Heart left ventricle (tissue), 16 donors: Measurements from ENCODE around the gene CNTF. TPM values are rescaled to one million over a fixed set of nuclear protein-coding genes. Genes with fewer than 3 reads are reported as not detected.
A peak's percentile ranks its signal among the peaks of the same experiment; 100 is the strongest.

Experiments used
- ATAC-seq, 4 donors: fragments of 200-7000 bp; cut with Tn5 transposase; one replicate each; pipeline ENCODE4 v1.9.1; 2020 to 2022; ENCODE audit warnings: moderate library complexity in 4 of 4, mild to moderate bottlenecking in 3 of 4, moderate number of reproducible peaks in 1 of 4
- DNase-seq, 5 donors: peaks; one replicate each; pipeline ENCODE4 v3.0.0-alpha.2; 2020
- H3K27ac ChIP-seq, 12 donors: fragments of 200-600 bp; sonication (generic) in 4 of 12; one replicate each; pipeline versions ENCODE4 v1.5.0 to v1.8.0; 2016 to 2022; ENCODE audit warnings: mild to moderate bottlenecking in 2 of 12
- H3K27me3 ChIP-seq, 9 donors: fragments of 200-600 bp; sonication (generic) in 2 of 9; one replicate each; pipeline versions ENCODE4 v1.5.1 to v1.8.0; 2016 to 2022; ENCODE audit warnings: mild to moderate bottlenecking in 3 of 9
- H3K36me3 ChIP-seq, 9 donors: fragments of 200-600 bp; sonication (generic) in 2 of 9; one replicate each; pipeline versions ENCODE4 v1.5.0 to v1.8.0; 2018 to 2022; ENCODE audit warnings: mild to moderate bottlenecking in 2 of 9
- H3K4me1 ChIP-seq, 12 donors: fragments of 200-600 bp; sonication (generic) in 4 of 12; one replicate each; pipeline versions ENCODE4 v1.5.0 to v1.8.0; 2016 to 2022; ENCODE audit warnings: mild to moderate bottlenecking in 3 of 12
- H3K4me3 ChIP-seq, 12 donors: fragments of 200-600 bp; sonication (generic) in 4 of 12; one replicate each; pipeline versions ENCODE4 v1.5.0 to v1.8.0; 2017 to 2022; ENCODE audit warnings: mild to moderate bottlenecking in 9 of 12, moderate library complexity in 4 of 12
- H3K9me3 ChIP-seq, 12 donors: fragments of 200-600 bp; sonication (generic) in 4 of 12; one replicate each; pipeline versions ENCODE4 v1.5.0 to v1.8.0; 2016 to 2022; ENCODE audit warnings: mild to moderate bottlenecking in 1 of 12
- POLR2A ChIP-seq, 2 donors: fragments of 450-650 bp; IDR thresholded peaks; one replicate each; pipeline ENCODE4 v1.6.1; 2017; ENCODE audit warnings: antibody characterized with exemption in 2 of 2, mild to moderate bottlenecking in 2 of 2, moderate library complexity in 2 of 2
- WGBS, 4 donors: extraction: QIAGEN DNeasy Blood & Tissue Kit in 2 of 4; methylation state at CpG; one replicate each; pipeline versions ENCODE4 v1.1.5 to v1.1.7; 2013 to 2018; 5-methylcytosine and 5-hydroxymethylcytosine counted together
- intact Hi-C, 10 donors: fragments of 100-400 bp; cut with DNase I; formaldehyde crosslinking; loops; one replicate each; pipeline versions ENCODE4 v1.11.1 to v1.14.2; 2022
- polyA plus RNA-seq, 2 donors: library from polyadenylated mRNA; stranded (reverse); fragments of 200-250 nt; gene quantifications; one replicate each; pipeline ENCODE4 v1.2.3, GENCODE V29; 2013
- total RNA-seq, 9 donors: library from RNA; depleted of rRNA in 2 of 9; stranded (reverse); fragments of >200 nt in 2 of 9; fragmentation: NEBNext Ultra II Directional in 3 of 9; extraction: Animal tissue kit (Norgen Biotek cat#: 25700) in 3 of 9; gene quantifications; one replicate each; pipeline versions ENCODE4 v1.1.0 to v1.2.4, GENCODE V29; 2016 to 2023
- TF ChIP-seq, protein P1 (sequence below), 12 donors: fragments of 200-600 bp; sonication (generic) in 4 of 12; IDR thresholded peaks; one replicate each; pipeline versions ENCODE4 v1.5.0 to v1.8.0; 2018 to 2022; ENCODE audit warnings: antibody characterized with exemption in 12 of 12, mild to moderate bottlenecking in 5 of 12
- donor health status: ischemic (EF 13 %, LVEDD 7.1; RV severe dilation, severe dysfunction).
- donor health status: healthy with polysubstance abuse.
- donor health status: DM: no; HTN: yes; CAD: no.
- donor health status: DM: no; HTN: no; CAD: no.
- donor health status: ischemic (EF 25% LVEDD 6.9; RV normal size, moderate dysfunction).
- donor health status: ischemic (EF 25% LVEDD 5.7; RV mildly dilated, moderate dysfunction).
- donor health status: healthy.
- donor health status: DM: yes; HTN: yes; CAD: no.
- donor health status: ischemic (EF 35%, LVEDD 5.7; RV mildly dilated, moderate dysfunction).
- donor health status: nonischemic (EF 11% LVEDD 7.7; RV severe dilation, severe dysfunction).
- donor health status: DM: yes; HTN: yes; CAD: no.
- donor health status: PGD.
- donor health status: ischemic (EF 29% LVEDD 5.4; RV normal size, mild dysfunction).
- donor health status: nonischemic (EF 23%, LVEDD 6.1; RV moderate dilation, normal function).

Gene CNTF
- total and polyA plus RNA-seq, 11 donors, result 0.19 to 1.5 (median 0.96) TPM

DNA sequence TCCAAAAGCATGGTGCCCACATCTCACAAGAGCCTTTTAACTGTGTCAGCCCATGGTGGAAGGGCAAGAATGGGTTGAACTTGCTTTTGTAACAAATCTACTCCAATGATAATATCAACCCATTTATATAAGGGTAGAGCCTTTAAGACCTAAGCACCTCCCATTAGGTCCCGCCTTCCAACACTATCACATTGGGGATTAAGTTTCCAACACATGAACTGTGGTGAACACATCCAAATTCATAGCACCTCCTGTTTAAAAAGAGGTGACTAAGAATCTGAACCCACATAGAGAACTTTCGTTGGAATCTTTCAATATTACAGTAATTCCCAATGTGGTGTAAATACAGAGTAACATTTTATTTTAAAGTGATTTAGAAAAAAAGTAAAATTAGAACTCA is 9.2 kb upstream of the CNTF start:
- peaks cover 2 to 88% (median 83%) of the 10 kb centered on the region in 9 donors for H3K36me3 ChIP-seq
- intact Hi-C loops, result no loop called here
- TF ChIP-seq, protein P1, sequence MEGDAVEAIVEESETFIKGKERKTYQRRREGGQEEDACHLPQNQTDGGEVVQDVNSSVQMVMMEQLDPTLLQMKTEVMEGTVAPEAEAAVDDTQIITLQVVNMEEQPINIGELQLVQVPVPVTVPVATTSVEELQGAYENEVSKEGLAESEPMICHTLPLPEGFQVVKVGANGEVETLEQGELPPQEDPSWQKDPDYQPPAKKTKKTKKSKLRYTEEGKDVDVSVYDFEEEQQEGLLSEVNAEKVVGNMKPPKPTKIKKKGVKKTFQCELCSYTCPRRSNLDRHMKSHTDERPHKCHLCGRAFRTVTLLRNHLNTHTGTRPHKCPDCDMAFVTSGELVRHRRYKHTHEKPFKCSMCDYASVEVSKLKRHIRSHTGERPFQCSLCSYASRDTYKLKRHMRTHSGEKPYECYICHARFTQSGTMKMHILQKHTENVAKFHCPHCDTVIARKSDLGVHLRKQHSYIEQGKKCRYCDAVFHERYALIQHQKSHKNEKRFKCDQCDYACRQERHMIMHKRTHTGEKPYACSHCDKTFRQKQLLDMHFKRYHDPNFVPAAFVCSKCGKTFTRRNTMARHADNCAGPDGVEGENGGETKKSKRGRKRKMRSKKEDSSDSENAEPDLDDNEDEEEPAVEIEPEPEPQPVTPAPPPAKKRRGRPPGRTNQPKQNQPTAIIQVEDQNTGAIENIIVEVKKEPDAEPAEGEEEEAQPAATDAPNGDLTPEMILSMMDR (IDR thresholded peaks at IDR 0.05), result no peak
- TF ChIP-seq POLR2A (IDR thresholded peaks at IDR 0.05), result no peak
- no peak overlapping the region for H3K4me3 ChIP-seq
- DNase-seq (no peak), ATAC-seq (no peak)
- WGBS, 4 donors, result 96 to 98% (median 97%) methylated on average over 2 of the region's 2 CpGs
- no peak overlapping the region for H3K27ac ChIP-seq
- H3K27me3 ChIP-seq, result no peaks in the 10 kb centered on the region
- H3K9me3 ChIP-seq, result no peaks in the 10 kb centered on the region
- H3K4me1 ChIP-seq, result peaks cover 0 to 25% (median 9%) of the 10 kb centered on the region in 12 donors

DNA sequence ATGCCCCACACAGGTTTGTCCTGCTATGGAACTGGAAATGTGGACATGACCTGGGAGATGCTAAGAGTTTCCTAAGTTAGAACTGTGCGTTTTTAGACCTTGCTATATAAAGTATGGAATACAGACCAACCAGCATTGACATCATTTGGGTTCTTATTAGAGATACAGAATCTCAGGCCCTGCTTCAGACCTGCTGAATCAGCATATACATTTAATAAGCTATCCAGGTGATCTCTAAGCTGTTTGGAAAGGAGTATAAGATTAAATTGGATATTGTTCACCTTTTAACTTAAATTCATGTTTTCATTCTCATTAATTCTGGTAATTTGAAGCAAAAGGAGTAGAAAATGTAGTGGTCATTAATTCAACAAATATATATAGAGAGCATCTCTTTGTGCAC is 6.9 kb upstream of the CNTF start:
- Histone ChIP-seq H3K9me3 (no peaks in the 10 kb centered on the region), H3K27me3 (no peaks in the 10 kb centered on the region), H3K27ac (no peak overlapping the region), H3K4me1 (peaks cover 0 to 34% (median 15%) of the 10 kb centered on the region in 12 donors), H3K36me3 (peaks cover 2 to 100% (median 96%) of the 10 kb centered on the region in 9 donors), H3K4me3 (no peak overlapping the region)
- ATAC-seq, result no peak
- no peak for DNase-seq
- intact Hi-C loops, result loop anchor here in 7 of 10 donors (5.0 kb wide), 2 partner anchors 33 to 38 kb away; partner anchors contain the start of genes LPXN (in 4 of the 7) and ZFP91 (in 4 of the 7)
- TF ChIP-seq POLR2A (IDR thresholded peaks at IDR 0.05), result no peak
- TF ChIP-seq, protein P1 (IDR thresholded peaks at IDR 0.05), result no peak
- WGBS, 4 donors, result 83 to 96% (median 87%) methylated on average over 1 of the region's 1 CpG

DNA sequence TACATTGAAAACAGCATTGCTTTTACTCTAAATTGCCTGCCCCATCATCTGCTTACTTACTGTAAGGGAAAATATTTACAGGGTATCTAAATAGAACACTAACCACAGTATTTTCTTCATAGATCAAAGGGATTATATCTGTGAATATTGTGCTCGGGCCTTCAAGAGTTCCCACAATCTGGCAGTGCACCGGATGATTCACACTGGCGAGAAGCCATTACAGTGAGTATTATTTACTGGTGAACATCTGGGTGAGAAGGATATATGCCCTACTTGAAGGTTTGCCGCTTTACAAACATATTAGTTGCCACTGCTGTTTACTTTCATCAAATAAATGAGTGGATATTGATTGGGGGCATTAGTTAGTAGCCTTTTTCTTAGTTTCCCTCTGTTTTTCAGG is 5.9 kb upstream of the CNTF start:
- WGBS, 4 donors, result 38 to 55% (median 48%) methylated on average over 4 of the region's 4 CpGs
- intact Hi-C loops, result loop anchor here in 7 of 10 donors (5.0 kb wide), 2 partner anchors 34 to 39 kb away; partner anchors contain the start of genes LPXN (in 4 of the 7) and ZFP91 (in 4 of the 7)
- TF ChIP-seq, protein P1 (IDR thresholded peaks at IDR 0.05), result no peak
- TF ChIP-seq POLR2A (IDR thresholded peaks at IDR 0.05), result no peak
- Histone ChIP-seq H3K4me1 (peaks cover 0 to 34% (median 15%) of the 10 kb centered on the region in 12 donors), H3K4me3 (no peak overlapping the region), H3K9me3 (no peaks in the 10 kb centered on the region), H3K36me3 (peaks cover 2 to 100% (median 89%) of the 10 kb centered on the region in 9 donors), H3K27ac (peak overlapping the region in 1 of 12 donors; percentile 37), H3K27me3 (no peaks in the 10 kb centered on the region)
- peak in 3 of 5 donors; percentile 21 to 53 (median 50) for DNase-seq
- ATAC-seq, result peak; percentile 62 to 84 (median 70)

DNA sequence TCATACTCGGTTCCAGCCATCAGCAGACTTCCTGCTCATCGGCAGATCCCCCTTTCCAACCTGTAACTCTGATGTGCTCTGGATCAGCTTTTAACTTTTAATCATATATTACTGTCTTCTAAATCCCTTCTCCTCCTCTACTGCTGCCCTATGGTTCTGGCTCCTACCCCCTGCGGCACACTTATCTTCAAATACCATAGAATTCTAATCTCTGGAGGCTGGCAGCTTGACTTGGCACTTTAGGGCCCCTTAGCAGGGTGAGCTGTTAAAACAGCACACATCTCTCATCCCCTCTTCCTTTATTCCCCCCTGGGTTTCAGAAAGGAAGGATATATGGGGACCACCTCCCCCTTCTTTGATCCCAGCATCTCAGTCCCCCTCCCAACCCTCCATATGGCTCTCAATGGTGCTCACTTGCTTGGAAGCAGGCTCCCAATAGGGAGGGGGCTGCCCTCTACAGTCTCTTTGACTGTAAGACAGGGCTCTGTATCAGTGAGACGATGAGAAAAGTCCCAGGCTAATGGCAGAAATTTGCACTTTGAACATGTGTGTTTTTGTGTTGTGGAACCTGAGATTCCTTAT is 4.4 kb upstream of the CNTF start:
- Histone ChIP-seq H3K27ac (peak overlapping the region in 8 of 12 donors; percentile 1 to 56 (median 36)), H3K4me1 (peaks cover 0 to 43% (median 18%) of the 10 kb centered on the region in 12 donors), H3K36me3 (peaks cover 0 to 100% (median 82%) of the 10 kb centered on the region in 9 donors), H3K9me3 (no peaks in the 10 kb centered on the region), H3K27me3 (no peaks in the 10 kb centered on the region), H3K4me3 (no peak overlapping the region)
- DNase-seq, result no peak
- TF ChIP-seq, protein P1 (IDR thresholded peaks at IDR 0.05), result peak in 7 of 12 donors; percentile 15 to 47 (median 26)
- no peak for TF ChIP-seq POLR2A (IDR thresholded peaks at IDR 0.05)
- ATAC-seq, result peak in 3 of 4 donors; percentile 62 to 84 (median 81)
- intact Hi-C loops, result loop anchor here in 7 of 10 donors (5.0 kb wide), 2 partner anchors 36 to 41 kb away; partner anchors contain the start of genes LPXN (in 4 of the 7) and ZFP91 (in 4 of the 7)
- 35 to 52% (median 45%) methylated on average over 4 of the region's 4 CpGs for WGBS, 4 donors
